Mesenchymal stem cell (in vitro differentiated cells and primary cell): ENCODE measurements around the gene PCNX2.

Source experiments
- DNase-seq: peaks from one replicate; pipeline ENCODE4 v3.0.0-alpha.2; 2013
- H2AFZ ChIP-seq: one replicate; pipeline ENCODE4 v1.6.1; 2013; ENCODE audit warnings: low read depth, mild to moderate bottlenecking, control low read depth, inconsistent platforms, low read length, moderate library complexity
- H2AK5ac ChIP-seq: 2 replicates; pipeline ENCODE4 v1.6.1; 2013; ENCODE audit warnings: low read length, moderate library complexity, mild to moderate bottlenecking, inconsistent platforms; ENCODE audit not compliant: severe bottlenecking
- H2BK120ac ChIP-seq: one replicate; pipeline ENCODE4 v1.6.1; 2013; ENCODE audit warnings: low read depth, mild to moderate bottlenecking, inconsistent platforms, low read length, moderate library complexity
- H2BK12ac ChIP-seq, 2 experiments: one replicate each; pipeline ENCODE4 v1.6.1; 2013; ENCODE audit warnings: inconsistent platforms in 2 of 2, low read length in 2 of 2, mild to moderate bottlenecking in 2 of 2, moderate library complexity in 2 of 2, control low read depth in 1 of 2
- H2BK15ac ChIP-seq: one replicate; pipeline ENCODE4 v1.6.1; 2013; ENCODE audit warnings: mild to moderate bottlenecking, low read depth, inconsistent platforms; ENCODE audit not compliant: poor library complexity, severe bottlenecking
- H2BK5ac ChIP-seq: 2 replicates; pipeline ENCODE4 v1.6.1; 2013; ENCODE audit warnings: low read depth, mild to moderate bottlenecking, low read length, control low read depth, inconsistent platforms; ENCODE audit not compliant: poor library complexity, severe bottlenecking
- H3K14ac ChIP-seq, 2 experiments: one replicate each; pipeline ENCODE4 v1.6.1; 2013; ENCODE audit warnings: inconsistent platforms in 2 of 2, low read length in 2 of 2, control low read depth in 1 of 2, mild to moderate bottlenecking in 1 of 2, moderate library complexity in 1 of 2
- H3K18ac ChIP-seq, 2 experiments: one replicate each; pipeline ENCODE4 v1.6.1; 2013; ENCODE audit warnings: inconsistent platforms in 2 of 2, low read length in 2 of 2, control low read depth in 1 of 2, low read depth in 1 of 2, mild to moderate bottlenecking in 1 of 2
- H3K23ac ChIP-seq, 2 experiments: one replicate each; pipeline ENCODE4 v1.6.1; 2013; ENCODE audit warnings: inconsistent platforms in 2 of 2, low read length in 2 of 2, mild to moderate bottlenecking in 2 of 2, moderate library complexity in 2 of 2, control low read depth in 1 of 2
- H3K27ac ChIP-seq: 2 replicates; pipeline ENCODE4 v1.5.1; 2013; ENCODE audit warnings: mild to moderate bottlenecking, moderate library complexity, low read length, control low read depth, inconsistent platforms; ENCODE audit not compliant: poor library complexity, severe bottlenecking
- H3K27me3 ChIP-seq, 2 experiments: 2 replicates each; pipeline versions ENCODE4 v1.6.1 to v1.7.0; 2013; ENCODE audit warnings: low read length in 2 of 2, mild to moderate bottlenecking in 2 of 2, moderate library complexity in 2 of 2, control low read depth in 1 of 2, inconsistent platforms in 1 of 2; ENCODE audit not compliant: control insufficient read depth in 1 of 2, insufficient read depth in 1 of 2
- H3K36me3 ChIP-seq, 2 experiments: 2 replicates each; pipeline versions ENCODE4 v1.6.1 to v1.7.0; 2013; ENCODE audit warnings: low read length in 2 of 2, control low read depth in 1 of 2, inconsistent platforms in 1 of 2, low read depth in 1 of 2, mild to moderate bottlenecking in 1 of 2; ENCODE audit not compliant: insufficient read depth in 2 of 2, control insufficient read depth in 1 of 2
- H3K4ac ChIP-seq, 2 experiments: one replicate each; pipeline ENCODE4 v1.6.1; 2013; ENCODE audit warnings: inconsistent platforms in 2 of 2, low read length in 2 of 2, mild to moderate bottlenecking in 2 of 2, moderate library complexity in 2 of 2, control low read depth in 1 of 2, low read depth in 1 of 2
- H3K4me1 ChIP-seq: 2 replicates; pipeline ENCODE4 v1.6.1; 2013; ENCODE audit warnings: low read depth, low read length, control low read depth; ENCODE audit not compliant: control insufficient read depth, insufficient read depth
- H3K4me2 ChIP-seq: 2 replicates; pipeline ENCODE4 v1.6.1; 2013; ENCODE audit warnings: low read length, mild to moderate bottlenecking, inconsistent platforms; ENCODE audit not compliant: poor library complexity, severe bottlenecking
- H3K4me3 ChIP-seq, 2 experiments: 2 replicates each; pipeline versions ENCODE4 v1.5.1 to v1.7.0; 2013; ENCODE audit warnings: low read length in 2 of 2, mild to moderate bottlenecking in 2 of 2, control low read depth in 1 of 2, low read depth in 1 of 2; ENCODE audit not compliant: insufficient read depth in 1 of 2
- H3K79me1 ChIP-seq: replicated peaks from 2 replicates; pipeline ENCODE4 v1.6.1; 2013; ENCODE audit warnings: mild to moderate bottlenecking, control low read depth, low read length, inconsistent platforms; ENCODE audit not compliant: poor library complexity, severe bottlenecking
- H3K9ac ChIP-seq: 2 replicates; pipeline ENCODE4 v1.7.0; 2013; ENCODE audit warnings: mild to moderate bottlenecking, low read length, moderate library complexity
- H3K9me3 ChIP-seq: 2 replicates; pipeline ENCODE4 v1.7.0; 2013; ENCODE audit warnings: mild to moderate bottlenecking, low read length; ENCODE audit not compliant: control insufficient read depth
- H4K8ac ChIP-seq: one replicate; pipeline ENCODE4 v1.6.1; 2013; ENCODE audit warnings: inconsistent platforms, mild to moderate bottlenecking, low read length, moderate library complexity
- H4K91ac ChIP-seq: one replicate; pipeline ENCODE4 v1.6.1; 2013; ENCODE audit warnings: mild to moderate bottlenecking, low read length, inconsistent platforms
- WGBS: methylation state at CpG from one replicate; pipeline ENCODE4 v1.1.7; 2013; ENCODE audit warnings: mixed read lengths; 5-methylcytosine and 5-hydroxymethylcytosine counted together

The PCNX2 gene

GRCh38 chr1:233063462-233063861, 232.1 kb downstream of the PCNX2 start:
- no peak overlapping the region for H2BK15ac ChIP-seq
- H3K4me2 ChIP-seq = no peak overlapping the region
- no peak overlapping the region for H3K23ac ChIP-seq
- H3K14ac ChIP-seq = no peak overlapping the region
- H2AK5ac ChIP-seq = no peak overlapping the region
- no peak overlapping the region for H3K9ac ChIP-seq
- H4K8ac ChIP-seq = no peak overlapping the region
- no peak overlapping the region for H2BK12ac ChIP-seq
- H3K4me1 ChIP-seq = peaks cover 11% of the 10 kb centered on the region
- no peak overlapping the region for H3K27ac ChIP-seq
- peaks cover 8 to 49% of the 10 kb centered on the region in 2 experiments for H3K36me3 ChIP-seq
- H3K4ac ChIP-seq = no peak overlapping the region
- H2BK5ac ChIP-seq = no peak overlapping the region
- no peak overlapping the region for H3K4me3 ChIP-seq
- H3K79me1 ChIP-seq = peaks cover 7% of the 10 kb centered on the region
- no peak overlapping the region for H3K18ac ChIP-seq
- H2AFZ ChIP-seq = no peak overlapping the region
- H4K91ac ChIP-seq = no peak overlapping the region
- H3K9me3 ChIP-seq = peaks cover 36% of the 10 kb centered on the region
- no peak overlapping the region for H2BK120ac ChIP-seq
- H3K27me3 ChIP-seq = no peaks in the 10 kb centered on the region
- DNase-seq = no peak

DNA sequence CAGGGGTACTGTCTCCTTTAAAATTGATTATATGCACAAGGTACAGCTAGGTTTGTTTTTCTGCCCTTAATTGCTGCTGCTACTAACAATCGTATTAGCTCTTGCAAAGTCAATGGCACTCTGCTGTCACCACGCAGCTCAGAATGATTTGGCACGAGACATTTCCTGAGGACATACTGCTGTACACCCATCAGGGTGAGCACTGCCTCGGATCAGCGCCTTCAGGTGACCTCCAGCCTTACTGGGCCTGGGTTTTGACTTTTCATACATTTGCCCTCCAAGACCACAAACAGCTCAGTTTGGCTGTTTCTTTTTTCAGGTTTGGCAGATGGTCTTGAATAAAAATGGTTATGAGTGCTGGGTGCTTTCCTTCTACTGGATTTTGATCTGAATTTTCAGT, 234.3 kb downstream of the PCNX2 start:
- H3K4ac ChIP-seq = no peak overlapping the region
- H4K8ac ChIP-seq = no peak overlapping the region
- no peak overlapping the region for H4K91ac ChIP-seq
- H3K18ac ChIP-seq = no peak overlapping the region
- H2BK5ac ChIP-seq = no peak overlapping the region
- H3K27me3 ChIP-seq = no peaks in the 10 kb centered on the region
- no peak overlapping the region for H2BK12ac ChIP-seq
- no peak overlapping the region for H2AFZ ChIP-seq
- no peak for DNase-seq
- no peak overlapping the region for H3K4me2 ChIP-seq
- no peak overlapping the region for H3K4me3 ChIP-seq
- H3K79me1 ChIP-seq = peaks cover 4% of the 10 kb centered on the region
- peaks cover 6 to 46% of the 10 kb centered on the region in 2 experiments for H3K36me3 ChIP-seq
- H3K9me3 ChIP-seq = peaks cover 36% of the 10 kb centered on the region
- no peak overlapping the region for H3K9ac ChIP-seq
- WGBS = 79% methylated on average over 5 of the region's 5 CpGs
- no peak overlapping the region for H2BK15ac ChIP-seq
- no peak overlapping the region for H3K14ac ChIP-seq
- no peak overlapping the region for H3K27ac ChIP-seq
- H2AK5ac ChIP-seq = peak overlapping the region; percentile 12
- H3K4me1 ChIP-seq = peaks cover 7% of the 10 kb centered on the region
- H3K23ac ChIP-seq = no peak overlapping the region
- no peak overlapping the region for H2BK120ac ChIP-seq

DNA sequence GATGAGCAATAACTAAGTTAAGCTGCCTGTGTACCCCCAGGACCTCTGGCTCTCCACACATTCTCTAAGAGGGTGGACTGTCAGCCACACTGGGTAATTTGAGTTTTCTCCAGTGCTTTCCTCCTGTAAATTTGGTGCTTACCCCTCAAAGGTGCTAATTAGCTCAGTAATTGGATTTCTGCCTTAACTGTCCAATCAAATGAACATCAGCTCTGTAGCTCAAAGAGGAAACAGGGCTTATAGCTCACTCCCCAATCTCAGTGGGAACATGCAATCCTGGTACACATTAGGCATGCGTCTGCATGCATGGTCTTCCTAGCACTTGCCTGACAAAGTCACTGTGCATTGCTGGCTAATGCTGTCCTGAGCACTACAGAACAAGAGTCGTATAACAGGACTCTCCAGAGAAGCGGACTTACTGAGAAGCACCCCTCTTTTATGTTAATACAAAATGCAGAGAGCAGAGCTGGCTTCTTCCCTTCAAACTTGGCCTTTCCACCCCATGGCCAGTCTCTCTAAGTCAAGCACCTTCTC, 235.0 kb downstream of the PCNX2 start:
- Histone ChIP-seq H2AK5ac (peak overlapping the region; percentile 9), H3K4me3 (no peak overlapping the region), H3K79me1 (peaks cover 2% of the 10 kb centered on the region), H3K14ac (no peak overlapping the region), H3K23ac (no peak overlapping the region), H3K9me3 (peaks cover 29% of the 10 kb centered on the region), H2AFZ (no peak overlapping the region), H3K36me3 (peaks cover 7 to 39% of the 10 kb centered on the region in 2 experiments), H3K4me2 (no peak overlapping the region), H2BK120ac (no peak overlapping the region), H3K18ac (no peak overlapping the region), H3K27me3 (no peaks in the 10 kb centered on the region), H3K9ac (no peak overlapping the region), H2BK15ac (no peak overlapping the region), H3K4me1 (peaks cover 4% of the 10 kb centered on the region), H3K4ac (no peak overlapping the region), H3K27ac (no peak overlapping the region), H4K8ac (no peak overlapping the region), H2BK5ac (no peak overlapping the region), H2BK12ac (no peak overlapping the region), H4K91ac (peak overlapping the region; percentile 6)
- WGBS = 81% methylated on average over 3 of the region's 3 CpGs
- no peak for DNase-seq

DNA sequence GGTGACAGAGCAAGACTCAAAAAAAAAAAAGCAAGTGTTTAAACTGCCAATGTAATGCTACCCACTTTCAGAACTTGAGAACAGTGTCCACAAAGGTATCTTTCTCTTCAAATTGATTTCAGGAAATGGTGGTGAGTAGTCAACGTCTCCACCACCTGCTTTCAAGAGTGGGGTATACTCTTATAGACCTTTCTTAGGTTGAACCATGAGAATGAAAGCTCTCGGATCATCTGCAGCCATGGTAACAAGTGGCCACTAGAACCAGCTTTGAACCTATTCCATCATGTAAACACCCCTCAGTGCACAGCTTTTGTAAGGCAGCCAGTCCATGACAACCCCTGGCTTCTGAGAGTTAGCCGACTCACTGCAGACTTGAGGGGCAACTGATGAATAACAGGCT, 237.7 kb downstream of the PCNX2 start:
- Histone ChIP-seq H3K18ac (no peak overlapping the region), H2AFZ (no peak overlapping the region), H3K4ac (no peak overlapping the region), H3K27ac (no peak overlapping the region), H2BK12ac (no peak overlapping the region), H2BK5ac (no peak overlapping the region), H3K9me3 (peaks cover 6% of the 10 kb centered on the region), H3K4me1 (peaks cover 4% of the 10 kb centered on the region), H3K23ac (no peak overlapping the region), H4K8ac (no peak overlapping the region), H2AK5ac (no peak overlapping the region), H3K27me3 (no peaks in the 10 kb centered on the region), H4K91ac (no peak overlapping the region), H3K9ac (no peak overlapping the region), H2BK15ac (no peak overlapping the region), H3K4me2 (no peak overlapping the region), H3K14ac (no peak overlapping the region), H3K36me3 (peaks cover 10 to 32% of the 10 kb centered on the region in 2 experiments), H2BK120ac (no peak overlapping the region), H3K79me1 (peaks cover 3% of the 10 kb centered on the region), H3K4me3 (no peak overlapping the region)
- no peak for DNase-seq
- 92% methylated on average over 3 of the region's 3 CpGs for WGBS
